NCI-H2081 (cell line): ENCODE results near the gene DNAAF8.

Experiments
- DNase-seq, 2 experiments: peaks; one replicate each; lab custom pipeline; 2025; lab: John Stamatoyannopoulos, UW

DNAAF8 gene

GRCh38 chr16:4734063-4734729 lies at the start of gene DNAAF8, which contains the start of gene ANKS3:
Gene DNAAF8 (plus strand): TSS chr16:4734537. CDS start chr16:4736515, 1,978 bp downstream.
Gene ANKS3 (minus strand): TSS chr16:4734271. CDS start chr16:4730149, 4,122 bp downstream.
- peak; percentile 88 to 94 for DNase-seq

GRCh38 chr16:4684763-4685162 lies 49.6 kb upstream of the DNAAF8 start:
- DNase-seq: no peak

GRCh38 chr16:4685292-4685691 lies 49.0 kb upstream of the DNAAF8 start:
- DNase-seq: no peak

DNA sequence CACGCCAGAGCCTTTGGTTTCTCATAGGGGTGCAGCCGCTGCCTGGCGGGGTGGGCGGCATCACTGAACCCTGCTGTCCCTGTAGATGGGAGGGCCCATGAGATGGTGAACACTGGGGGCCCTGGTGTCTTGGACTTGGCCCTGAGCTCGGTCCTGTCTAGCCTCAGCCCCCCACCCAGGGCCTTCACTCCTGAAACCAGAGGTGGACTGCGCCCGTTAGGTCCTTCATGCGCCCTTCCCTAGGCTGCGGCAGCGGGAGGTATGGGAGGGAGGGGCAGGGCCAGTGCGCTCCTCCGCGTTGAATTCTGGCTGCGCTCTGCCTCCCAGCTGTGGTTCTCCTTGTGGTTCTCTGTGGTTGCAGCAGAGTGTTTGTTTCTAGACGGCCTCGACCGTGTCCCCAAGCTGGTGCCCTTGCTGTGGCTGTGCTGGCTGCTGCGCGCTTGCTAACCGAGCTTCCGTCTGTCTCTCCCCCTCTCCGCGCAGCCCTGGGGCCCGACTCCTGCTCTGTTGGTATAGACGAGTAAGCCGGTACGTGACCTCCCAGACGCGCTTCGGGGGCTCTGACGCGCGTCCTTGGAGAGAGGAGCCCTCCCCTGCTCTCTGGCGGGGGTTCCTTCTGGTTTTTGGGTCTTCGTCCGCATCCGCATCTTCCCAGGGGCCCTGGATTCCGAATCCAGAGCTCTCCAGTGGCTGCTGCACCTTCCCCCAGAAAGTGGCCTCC lies 48.4 kb upstream of the DNAAF8 start:
- no peak for DNase-seq

GRCh38 chr16:4686497-4687210 lies 47.7 kb upstream of the DNAAF8 start:
- DNase-seq: no peak

- no peak for DNase-seq
Observed at GRCh38 chr16:4687416-4687815, 46.9 kb upstream of the DNAAF8 start.

DNA sequence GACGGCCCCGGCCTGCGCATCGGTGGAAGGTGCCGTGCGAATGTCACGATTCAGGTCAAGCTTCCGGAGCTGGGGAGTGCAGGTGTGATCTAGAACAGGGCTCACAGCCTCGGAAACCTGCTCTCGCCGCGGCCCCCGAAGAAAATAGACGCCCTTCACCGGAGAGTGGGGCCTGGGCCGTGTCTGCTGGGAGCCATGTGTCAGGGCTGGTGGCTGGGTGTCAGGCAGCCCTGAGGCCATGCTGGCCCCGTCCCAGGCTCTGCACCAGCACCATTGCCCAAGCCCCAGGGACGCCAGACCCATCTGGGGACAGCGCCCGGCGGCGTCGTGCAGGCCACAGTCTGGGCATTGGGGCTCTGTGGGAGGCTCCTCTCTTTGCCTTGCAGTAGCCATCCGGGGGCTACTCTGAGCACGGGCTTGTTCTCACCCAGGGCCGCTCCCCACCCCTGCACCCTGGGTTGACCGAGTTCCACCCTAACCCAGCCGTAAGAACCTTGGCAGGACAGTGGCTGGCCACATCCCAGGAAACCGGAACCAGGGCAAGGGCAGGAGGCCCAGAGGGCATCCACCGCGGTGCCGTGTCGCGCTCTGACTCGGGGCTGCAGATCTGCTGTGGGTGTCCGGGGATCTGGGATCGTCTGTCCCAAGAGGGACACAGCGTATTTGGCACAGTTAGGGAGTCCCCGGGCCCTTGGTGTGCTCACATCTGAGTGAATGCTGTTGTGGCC lies 46.2 kb upstream of the DNAAF8 start:
- no peak for DNase-seq

- DNase-seq: no peak
Observed at GRCh38 chr16:4688674-4689045, 45.7 kb upstream of the DNAAF8 start.

GRCh38 chr16:4689091-4689671 lies 45.2 kb upstream of the DNAAF8 start:
- no peak for DNase-seq

- DNase-seq: no peak
Observed at GRCh38 chr16:4689864-4690704, 44.3 kb upstream of the DNAAF8 start.

GRCh38 chr16:4690946-4691665 lies 43.2 kb upstream of the DNAAF8 start:
- DNase-seq: no peak

- DNase-seq: no peak
Observed at GRCh38 chr16:4691666-4692412, 42.5 kb upstream of the DNAAF8 start.

GRCh38 chr16:4692460-4693295 lies 41.7 kb upstream of the DNAAF8 start:
- DNase-seq: no peak

- DNase-seq: peak; percentile 94 to 97
Observed at GRCh38 chr16:4693296-4693955, 40.9 kb upstream of the DNAAF8 start, which contains the start of gene NUDT16L1. Gene NUDT16L1 (plus strand): TSS chr16:4693562. CDS start chr16:4693727, 165 bp downstream.

DNA sequence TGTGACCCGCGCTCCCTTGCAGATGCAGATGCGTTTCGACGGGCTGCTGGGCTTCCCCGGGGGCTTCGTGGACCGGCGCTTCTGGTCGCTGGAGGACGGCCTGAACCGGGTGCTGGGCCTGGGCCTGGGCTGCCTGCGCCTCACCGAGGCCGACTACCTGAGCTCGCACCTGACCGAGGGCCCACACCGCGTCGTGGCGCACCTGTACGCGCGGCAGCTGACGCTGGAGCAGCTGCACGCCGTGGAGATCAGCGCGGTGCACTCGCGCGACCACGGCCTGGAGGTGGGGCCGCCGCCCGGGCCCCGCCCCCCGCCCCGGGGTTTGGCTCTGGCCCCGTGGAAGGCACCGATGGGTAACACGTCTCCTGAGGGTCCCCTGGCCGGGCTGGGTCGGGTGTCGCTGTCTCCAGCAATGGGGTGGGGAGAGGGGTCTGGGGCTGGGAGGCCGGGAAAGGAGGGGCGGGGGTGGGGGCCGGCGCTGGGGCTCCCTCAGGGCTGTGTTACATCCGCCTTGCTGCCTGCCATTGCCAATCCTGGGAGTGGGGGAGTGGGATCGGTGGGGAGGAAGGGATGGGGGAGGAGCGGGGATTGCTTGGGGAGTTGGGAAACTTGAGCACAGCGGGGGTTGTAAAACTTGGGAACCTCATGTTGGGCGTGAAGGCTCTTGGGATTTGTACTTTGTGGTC lies 40.2 kb upstream of the DNAAF8 start:
- DNase-seq: peak in 1 of 2 experiments; percentile 22

DNA sequence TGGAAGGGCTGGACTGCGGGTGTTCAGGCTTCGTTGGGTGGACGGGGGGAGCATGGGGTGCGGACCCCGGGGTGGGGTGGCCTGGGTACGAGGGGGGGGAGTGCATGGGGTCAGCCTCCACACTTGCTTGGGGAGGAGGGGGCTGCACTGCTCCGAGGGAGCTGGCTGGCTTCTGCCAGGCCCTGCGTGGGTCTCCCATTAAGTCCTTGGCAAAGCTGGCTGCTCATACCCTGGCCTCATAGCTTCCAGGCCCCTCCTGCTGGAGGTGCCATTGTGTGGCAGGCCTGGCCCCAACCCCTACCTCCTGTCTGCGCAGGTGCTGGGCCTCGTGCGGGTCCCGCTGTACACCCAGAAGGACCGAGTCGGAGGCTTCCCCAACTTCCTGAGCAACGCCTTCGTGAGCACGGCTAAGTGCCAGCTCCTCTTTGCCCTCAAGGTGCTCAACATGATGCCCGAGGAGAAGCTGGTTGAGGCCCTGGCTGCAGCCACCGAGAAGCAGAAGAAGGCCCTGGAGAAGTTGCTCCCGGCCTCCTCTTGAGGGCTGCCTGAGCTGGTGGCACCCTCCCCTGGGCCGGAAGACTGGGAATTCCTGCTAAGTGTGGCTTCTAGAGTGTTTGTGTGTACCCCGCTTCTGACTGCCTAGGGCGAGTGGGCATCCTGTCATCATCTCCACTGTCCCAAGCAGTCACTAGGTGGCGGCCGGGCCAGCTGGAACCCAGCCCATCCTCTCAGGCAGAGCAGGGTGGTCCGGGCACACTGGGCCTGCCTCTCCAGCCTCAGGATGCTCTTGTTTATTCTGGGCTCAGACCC lies 39.5 kb upstream of the DNAAF8 start:
- no peak for DNase-seq
